Vagina (tissue), 2 donors: ENCODE results near the gene PPCDC.

ENCODE experiments used
- POLR2A ChIP-seq, 2 donors: fragments of 450-650 bp; IDR thresholded peaks; one replicate each; pipeline ENCODE4 v1.6.1; 2017; ENCODE audit warnings: antibody characterized with exemption in 2 of 2, mild to moderate bottlenecking in 2 of 2, moderate library complexity in 2 of 2
- POLR2AphosphoS5 ChIP-seq, 2 donors: sonication (generic); formaldehyde crosslinking; IDR thresholded peaks; one replicate each; pipeline ENCODE4 v1.9.0; 2017; ENCODE audit warnings: antibody characterized with exemption in 2 of 2, mild to moderate bottlenecking in 2 of 2, low read depth in 1 of 2; ENCODE audit not compliant: insufficient read depth in 1 of 2
- TF ChIP-seq, protein P1 (sequence below), 3 experiments: fragments of 450-650 bp in 2 of 3; fragments of 200-600 bp in 1 of 3; sonication (generic) in 1 of 3; IDR thresholded peaks; one replicate each; pipeline ENCODE4 v1.5.1; 2017 to 2019; ENCODE audit warnings: antibody characterized with exemption in 3 of 3, mild to moderate bottlenecking in 2 of 3, moderate library complexity in 2 of 3

DNA sequence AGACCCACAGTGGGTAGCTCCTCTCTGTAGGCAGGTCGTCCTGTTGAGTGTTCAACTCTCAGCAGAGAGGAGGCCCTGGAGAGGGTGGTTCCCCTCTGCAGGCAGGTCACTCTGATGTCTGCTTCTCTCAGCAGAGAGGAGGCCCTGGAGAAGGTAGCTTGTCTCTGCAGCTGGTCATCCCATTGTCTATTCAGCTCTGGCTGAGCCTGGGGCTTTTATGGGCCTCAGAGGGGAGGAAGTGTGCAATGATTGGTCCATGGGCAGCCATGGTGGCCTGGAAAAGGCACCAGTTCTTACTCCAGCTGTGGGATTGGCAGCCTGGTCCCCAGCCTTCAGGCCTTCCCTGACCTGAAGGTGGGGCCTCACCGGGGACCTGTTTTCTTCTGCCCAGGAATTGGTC lies 52.9 kb downstream of the PPCDC start:
- TF ChIP-seq POLR2AphosphoS5 (IDR thresholded peaks at IDR 0.05; ENCODE audit: insufficient read depth in 1 of 2, low read depth in 1 of 2) (no peak), POLR2A (IDR thresholded peaks at IDR 0.05) (no peak)
- TF ChIP-seq, protein P1, sequence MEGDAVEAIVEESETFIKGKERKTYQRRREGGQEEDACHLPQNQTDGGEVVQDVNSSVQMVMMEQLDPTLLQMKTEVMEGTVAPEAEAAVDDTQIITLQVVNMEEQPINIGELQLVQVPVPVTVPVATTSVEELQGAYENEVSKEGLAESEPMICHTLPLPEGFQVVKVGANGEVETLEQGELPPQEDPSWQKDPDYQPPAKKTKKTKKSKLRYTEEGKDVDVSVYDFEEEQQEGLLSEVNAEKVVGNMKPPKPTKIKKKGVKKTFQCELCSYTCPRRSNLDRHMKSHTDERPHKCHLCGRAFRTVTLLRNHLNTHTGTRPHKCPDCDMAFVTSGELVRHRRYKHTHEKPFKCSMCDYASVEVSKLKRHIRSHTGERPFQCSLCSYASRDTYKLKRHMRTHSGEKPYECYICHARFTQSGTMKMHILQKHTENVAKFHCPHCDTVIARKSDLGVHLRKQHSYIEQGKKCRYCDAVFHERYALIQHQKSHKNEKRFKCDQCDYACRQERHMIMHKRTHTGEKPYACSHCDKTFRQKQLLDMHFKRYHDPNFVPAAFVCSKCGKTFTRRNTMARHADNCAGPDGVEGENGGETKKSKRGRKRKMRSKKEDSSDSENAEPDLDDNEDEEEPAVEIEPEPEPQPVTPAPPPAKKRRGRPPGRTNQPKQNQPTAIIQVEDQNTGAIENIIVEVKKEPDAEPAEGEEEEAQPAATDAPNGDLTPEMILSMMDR (IDR thresholded peaks at IDR 0.05), result no peak
